ENCODE measurements around the gene ABCC2. TPM values are rescaled to one million over a fixed set of nuclear protein-coding genes. Genes with fewer than 3 reads are reported as not detected.
"Not testable (repeated sequence)": the region's sequence is repeated elsewhere in the genome, so short reads cannot be mapped to it uniquely, and the experiment has no call there.

Gene ABCC2
- total and polyA plus RNA-seq, 2 experiments from 2014 or later: 0.45 to 2.4 TPM

DNA sequence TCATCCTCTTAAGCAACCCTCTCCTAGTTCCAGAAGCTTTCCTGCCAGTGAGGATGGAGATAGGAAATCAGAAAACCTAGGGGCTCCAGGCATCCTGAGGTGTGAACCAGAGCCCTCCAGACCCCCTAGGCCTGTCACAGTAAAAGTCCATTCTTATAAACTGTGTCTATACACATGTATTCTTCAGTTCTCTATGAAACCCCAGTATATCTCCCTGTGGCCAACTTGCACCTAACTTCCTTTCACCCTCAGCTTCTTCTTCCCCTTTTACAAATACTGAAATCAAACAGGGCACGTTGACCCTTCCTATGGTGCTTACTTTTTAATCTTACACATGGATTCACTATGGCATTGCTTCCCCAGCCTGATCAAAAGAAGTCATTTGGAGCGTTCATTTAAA is 58.4 kb downstream of the ABCC2 start:
- H3K9me3 Mint-ChIP-seq: peaks cover 20% of the 10 kb centered on the region
- ATAC-seq: not testable (repeated sequence)

DNA sequence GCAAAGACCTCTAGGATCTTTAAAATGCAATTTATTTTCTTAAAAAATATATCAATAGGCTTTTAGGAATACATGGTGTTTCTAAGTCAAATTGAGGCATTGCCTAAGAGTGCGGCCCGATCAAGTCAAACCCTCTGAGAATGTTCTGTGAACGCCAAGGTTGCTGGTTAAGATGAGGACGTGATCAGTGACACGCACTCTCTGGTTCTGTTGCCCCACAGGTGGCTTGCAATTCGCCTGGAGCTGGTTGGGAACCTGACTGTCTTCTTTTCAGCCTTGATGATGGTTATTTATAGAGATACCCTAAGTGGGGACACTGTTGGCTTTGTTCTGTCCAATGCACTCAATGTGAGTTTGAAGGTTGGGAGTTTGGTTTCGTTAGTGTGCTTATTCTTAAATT is 59.3 kb downstream of the ABCC2 start:
- peaks cover 12% of the 10 kb centered on the region for H3K9me3 Mint-ChIP-seq
- H3K4me1 Mint-ChIP-seq: peaks cover 12% of the 10 kb centered on the region
- Histone ChIP-seq H3K27ac (ENCODE audit: low read depth) (no peak overlapping the region), H3K4me1 (ENCODE audit: insufficient read depth) (peaks cover 7% of the 10 kb centered on the region), H3F3A (replicated peaks; ENCODE audit: low read depth) (no peaks in the 10 kb centered on the region), H3K79me2 (replicated peaks; ENCODE audit: insufficient read depth) (no peaks in the 10 kb centered on the region), H3K27me3 (ENCODE audit: insufficient read depth) (no peaks in the 10 kb centered on the region), H3K4me2 (no peak overlapping the region), H3K4me3 (no peak overlapping the region), H2AFZ (peak overlapping the region; percentile 28; the same call in 1 of the 2 replicates), H3K9me2 (ENCODE audit: insufficient read depth) (no peaks in the 10 kb centered on the region), H4K20me1 (replicated peaks; ENCODE audit: insufficient read depth) (no peaks in the 10 kb centered on the region), H3K36me3 (ENCODE audit: insufficient read depth) (no peaks in the 10 kb centered on the region)
- no peak overlapping the region for H3K4me3 Mint-ChIP-seq
- peaks cover 9% of the 10 kb centered on the region for H3K36me3 Mint-ChIP-seq (ENCODE audit: low read depth)
- ATAC-seq (no peak), DNase-seq (ENCODE audit: low spot score) (no peak)
- peaks cover 7% of the 10 kb centered on the region for H3K27me3 Mint-ChIP-seq (ENCODE audit: insufficient read depth, low read depth, poor library complexity)
- H3K27ac Mint-ChIP-seq: no peak overlapping the region
- TF ChIP-seq, protein P1, sequence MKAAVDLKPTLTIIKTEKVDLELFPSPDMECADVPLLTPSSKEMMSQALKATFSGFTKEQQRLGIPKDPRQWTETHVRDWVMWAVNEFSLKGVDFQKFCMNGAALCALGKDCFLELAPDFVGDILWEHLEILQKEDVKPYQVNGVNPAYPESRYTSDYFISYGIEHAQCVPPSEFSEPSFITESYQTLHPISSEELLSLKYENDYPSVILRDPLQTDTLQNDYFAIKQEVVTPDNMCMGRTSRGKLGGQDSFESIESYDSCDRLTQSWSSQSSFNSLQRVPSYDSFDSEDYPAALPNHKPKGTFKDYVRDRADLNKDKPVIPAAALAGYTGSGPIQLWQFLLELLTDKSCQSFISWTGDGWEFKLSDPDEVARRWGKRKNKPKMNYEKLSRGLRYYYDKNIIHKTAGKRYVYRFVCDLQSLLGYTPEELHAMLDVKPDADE (IDR thresholded peaks at IDR 0.05): no peak
- TF ChIP-seq CREB1 (CRISPR knock-in tag; IDR thresholded peaks at IDR 0.05; ENCODE audit: low read depth): no peak
- no peak for TF ChIP-seq EZH2phosphoT487 (IDR thresholded peaks at IDR 0.05; ENCODE audit: unreplicated experiment)
- TF ChIP-seq, protein P2, sequence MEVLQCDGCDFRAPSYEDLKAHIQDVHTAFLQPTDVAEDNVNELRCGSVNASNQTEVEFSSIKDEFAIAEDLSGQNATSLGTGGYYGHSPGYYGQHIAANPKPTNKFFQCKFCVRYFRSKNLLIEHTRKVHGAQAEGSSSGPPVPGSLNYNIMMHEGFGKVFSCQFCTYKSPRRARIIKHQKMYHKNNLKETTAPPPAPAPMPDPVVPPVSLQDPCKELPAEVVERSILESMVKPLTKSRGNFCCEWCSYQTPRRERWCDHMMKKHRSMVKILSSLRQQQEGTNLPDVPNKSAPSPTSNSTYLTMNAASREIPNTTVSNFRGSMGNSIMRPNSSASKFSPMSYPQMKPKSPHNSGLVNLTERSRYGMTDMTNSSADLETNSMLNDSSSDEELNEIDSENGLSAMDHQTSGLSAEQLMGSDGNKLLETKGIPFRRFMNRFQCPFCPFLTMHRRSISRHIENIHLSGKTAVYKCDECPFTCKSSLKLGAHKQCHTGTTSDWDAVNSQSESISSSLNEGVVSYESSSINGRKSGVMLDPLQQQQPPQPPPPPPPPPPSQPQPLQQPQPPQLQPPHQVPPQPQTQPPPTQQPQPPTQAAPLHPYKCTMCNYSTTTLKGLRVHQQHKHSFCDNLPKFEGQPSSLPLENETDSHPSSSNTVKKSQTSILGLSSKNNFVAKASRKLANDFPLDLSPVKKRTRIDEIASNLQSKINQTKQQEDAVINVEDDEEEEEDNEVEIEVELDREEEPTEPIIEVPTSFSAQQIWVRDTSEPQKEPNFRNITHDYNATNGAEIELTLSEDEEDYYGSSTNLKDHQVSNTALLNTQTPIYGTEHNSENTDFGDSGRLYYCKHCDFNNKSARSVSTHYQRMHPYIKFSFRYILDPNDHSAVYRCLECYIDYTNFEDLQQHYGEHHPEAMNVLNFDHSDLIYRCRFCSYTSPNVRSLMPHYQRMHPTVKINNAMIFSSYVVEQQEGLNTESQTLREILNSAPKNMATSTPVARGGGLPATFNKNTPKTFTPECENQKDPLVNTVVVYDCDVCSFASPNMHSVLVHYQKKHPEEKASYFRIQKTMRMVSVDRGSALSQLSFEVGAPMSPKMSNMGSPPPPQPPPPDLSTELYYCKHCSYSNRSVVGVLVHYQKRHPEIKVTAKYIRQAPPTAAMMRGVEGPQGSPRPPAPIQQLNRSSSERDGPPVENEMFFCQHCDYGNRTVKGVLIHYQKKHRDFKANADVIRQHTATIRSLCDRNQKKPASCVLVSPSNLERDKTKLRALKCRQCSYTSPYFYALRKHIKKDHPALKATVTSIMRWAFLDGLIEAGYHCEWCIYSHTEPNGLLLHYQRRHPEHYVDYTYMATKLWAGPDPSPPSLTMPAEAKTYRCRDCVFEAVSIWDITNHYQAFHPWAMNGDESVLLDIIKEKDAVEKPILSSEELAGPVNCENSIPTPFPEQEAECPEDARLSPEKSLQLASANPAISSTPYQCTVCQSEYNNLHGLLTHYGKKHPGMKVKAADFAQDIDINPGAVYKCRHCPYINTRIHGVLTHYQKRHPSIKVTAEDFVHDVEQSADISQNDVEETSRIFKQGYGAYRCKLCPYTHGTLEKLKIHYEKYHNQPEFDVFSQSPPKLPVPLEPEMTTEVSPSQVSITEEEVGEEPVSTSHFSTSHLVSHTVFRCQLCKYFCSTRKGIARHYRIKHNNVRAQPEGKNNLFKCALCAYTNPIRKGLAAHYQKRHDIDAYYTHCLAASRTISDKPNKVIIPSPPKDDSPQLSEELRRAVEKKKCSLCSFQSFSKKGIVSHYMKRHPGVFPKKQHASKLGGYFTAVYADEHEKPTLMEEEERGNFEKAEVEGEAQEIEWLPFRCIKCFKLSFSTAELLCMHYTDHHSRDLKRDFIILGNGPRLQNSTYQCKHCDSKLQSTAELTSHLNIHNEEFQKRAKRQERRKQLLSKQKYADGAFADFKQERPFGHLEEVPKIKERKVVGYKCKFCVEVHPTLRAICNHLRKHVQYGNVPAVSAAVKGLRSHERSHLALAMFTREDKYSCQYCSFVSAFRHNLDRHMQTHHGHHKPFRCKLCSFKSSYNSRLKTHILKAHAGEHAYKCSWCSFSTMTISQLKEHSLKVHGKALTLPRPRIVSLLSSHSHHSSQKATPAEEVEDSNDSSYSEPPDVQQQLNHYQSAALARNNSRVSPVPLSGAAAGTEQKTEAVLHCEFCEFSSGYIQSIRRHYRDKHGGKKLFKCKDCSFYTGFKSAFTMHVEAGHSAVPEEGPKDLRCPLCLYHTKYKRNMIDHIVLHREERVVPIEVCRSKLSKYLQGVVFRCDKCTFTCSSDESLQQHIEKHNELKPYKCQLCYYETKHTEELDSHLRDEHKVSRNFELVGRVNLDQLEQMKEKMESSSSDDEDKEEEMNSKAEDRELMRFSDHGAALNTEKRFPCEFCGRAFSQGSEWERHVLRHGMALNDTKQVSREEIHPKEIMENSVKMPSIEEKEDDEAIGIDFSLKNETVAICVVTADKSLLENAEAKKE (CRISPR knock-in tag; IDR thresholded peaks at IDR 0.05): no peak
- TF ChIP-seq, protein P3, sequence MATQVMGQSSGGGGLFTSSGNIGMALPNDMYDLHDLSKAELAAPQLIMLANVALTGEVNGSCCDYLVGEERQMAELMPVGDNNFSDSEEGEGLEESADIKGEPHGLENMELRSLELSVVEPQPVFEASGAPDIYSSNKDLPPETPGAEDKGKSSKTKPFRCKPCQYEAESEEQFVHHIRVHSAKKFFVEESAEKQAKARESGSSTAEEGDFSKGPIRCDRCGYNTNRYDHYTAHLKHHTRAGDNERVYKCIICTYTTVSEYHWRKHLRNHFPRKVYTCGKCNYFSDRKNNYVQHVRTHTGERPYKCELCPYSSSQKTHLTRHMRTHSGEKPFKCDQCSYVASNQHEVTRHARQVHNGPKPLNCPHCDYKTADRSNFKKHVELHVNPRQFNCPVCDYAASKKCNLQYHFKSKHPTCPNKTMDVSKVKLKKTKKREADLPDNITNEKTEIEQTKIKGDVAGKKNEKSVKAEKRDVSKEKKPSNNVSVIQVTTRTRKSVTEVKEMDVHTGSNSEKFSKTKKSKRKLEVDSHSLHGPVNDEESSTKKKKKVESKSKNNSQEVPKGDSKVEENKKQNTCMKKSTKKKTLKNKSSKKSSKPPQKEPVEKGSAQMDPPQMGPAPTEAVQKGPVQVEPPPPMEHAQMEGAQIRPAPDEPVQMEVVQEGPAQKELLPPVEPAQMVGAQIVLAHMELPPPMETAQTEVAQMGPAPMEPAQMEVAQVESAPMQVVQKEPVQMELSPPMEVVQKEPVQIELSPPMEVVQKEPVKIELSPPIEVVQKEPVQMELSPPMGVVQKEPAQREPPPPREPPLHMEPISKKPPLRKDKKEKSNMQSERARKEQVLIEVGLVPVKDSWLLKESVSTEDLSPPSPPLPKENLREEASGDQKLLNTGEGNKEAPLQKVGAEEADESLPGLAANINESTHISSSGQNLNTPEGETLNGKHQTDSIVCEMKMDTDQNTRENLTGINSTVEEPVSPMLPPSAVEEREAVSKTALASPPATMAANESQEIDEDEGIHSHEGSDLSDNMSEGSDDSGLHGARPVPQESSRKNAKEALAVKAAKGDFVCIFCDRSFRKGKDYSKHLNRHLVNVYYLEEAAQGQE (IDR thresholded peaks at IDR 0.05; ENCODE audit: unreplicated experiment): no peak
- TF ChIP-seq POLR2AphosphoS5 (IDR thresholded peaks at IDR 0.05; ENCODE audit: low read depth): no peak
- no peak for TF ChIP-seq ZNF114 (CRISPR knock-in tag; IDR thresholded peaks at IDR 0.05)
- TF ChIP-seq JUNB (IDR thresholded peaks at IDR 0.05; ENCODE audit: unreplicated experiment): no peak
- TF ChIP-seq, protein P4, sequence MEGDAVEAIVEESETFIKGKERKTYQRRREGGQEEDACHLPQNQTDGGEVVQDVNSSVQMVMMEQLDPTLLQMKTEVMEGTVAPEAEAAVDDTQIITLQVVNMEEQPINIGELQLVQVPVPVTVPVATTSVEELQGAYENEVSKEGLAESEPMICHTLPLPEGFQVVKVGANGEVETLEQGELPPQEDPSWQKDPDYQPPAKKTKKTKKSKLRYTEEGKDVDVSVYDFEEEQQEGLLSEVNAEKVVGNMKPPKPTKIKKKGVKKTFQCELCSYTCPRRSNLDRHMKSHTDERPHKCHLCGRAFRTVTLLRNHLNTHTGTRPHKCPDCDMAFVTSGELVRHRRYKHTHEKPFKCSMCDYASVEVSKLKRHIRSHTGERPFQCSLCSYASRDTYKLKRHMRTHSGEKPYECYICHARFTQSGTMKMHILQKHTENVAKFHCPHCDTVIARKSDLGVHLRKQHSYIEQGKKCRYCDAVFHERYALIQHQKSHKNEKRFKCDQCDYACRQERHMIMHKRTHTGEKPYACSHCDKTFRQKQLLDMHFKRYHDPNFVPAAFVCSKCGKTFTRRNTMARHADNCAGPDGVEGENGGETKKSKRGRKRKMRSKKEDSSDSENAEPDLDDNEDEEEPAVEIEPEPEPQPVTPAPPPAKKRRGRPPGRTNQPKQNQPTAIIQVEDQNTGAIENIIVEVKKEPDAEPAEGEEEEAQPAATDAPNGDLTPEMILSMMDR (conservative IDR thresholded peaks at IDR 0.05; ENCODE audit: low read depth in 2 of 2): no peak
- TF ChIP-seq EZH2 (IDR thresholded peaks at IDR 0.05; ENCODE audit: low read depth, unreplicated experiment): no peak

More for the DNA sequence above, 58.4 kb downstream of the ABCC2 start:
- not testable (repeated sequence) for H3K4me1 Mint-ChIP-seq; H3K9me2 ChIP-seq (ENCODE audit: insufficient read depth); H3F3A ChIP-seq (replicated peaks; ENCODE audit: low read depth); H3K36me3 ChIP-seq (ENCODE audit: insufficient read depth); H3K4me3 ChIP-seq; H3K27ac ChIP-seq (ENCODE audit: low read depth); H3K27ac Mint-ChIP-seq; H2AFZ ChIP-seq; H3K4me2 ChIP-seq; H3K4me1 ChIP-seq (ENCODE audit: insufficient read depth); H4K20me1 ChIP-seq (replicated peaks; ENCODE audit: insufficient read depth); H3K4me3 Mint-ChIP-seq; DNase-seq (ENCODE audit: low spot score); H3K27me3 ChIP-seq (ENCODE audit: insufficient read depth); H3K79me2 ChIP-seq (replicated peaks; ENCODE audit: insufficient read depth)
- Mint-ChIP-seq H3K27me3 (ENCODE audit: insufficient read depth, low read depth, poor library complexity) (peaks cover 15% of the 10 kb centered on the region), H3K36me3 (ENCODE audit: low read depth) (peaks cover 14% of the 10 kb centered on the region)

All from GM23338 (cell line).